Large intestine (tissue), 3 donors: ENCODE data around the gene CSPG4. TPM values are rescaled to one million over a fixed set of nuclear protein-coding genes. Genes with fewer than 3 reads are reported as not detected.
"Not testable (repeated sequence)": the region's sequence is repeated elsewhere in the genome, so short reads cannot be mapped to it uniquely, and the experiment has no call there.

Source experiments
- DNase-seq, 2 donors: peaks; one replicate each; pipeline versions ENCODE4 v3.0.0 to v3.0.0-alpha.2; 2013
- H3K27ac ChIP-seq: one replicate; pipeline ENCODE4 v1.5.1; 2013; ENCODE audit warnings: low read length
- H3K27me3 ChIP-seq: 2 replicates; pipeline ENCODE4 v1.6.1; 2013; ENCODE audit warnings: low read length; ENCODE audit not compliant: control insufficient read depth, insufficient read depth
- H3K36me3 ChIP-seq: 2 replicates; pipeline ENCODE4 v1.6.1; 2013; ENCODE audit warnings: low read length; ENCODE audit not compliant: control insufficient read depth, insufficient read depth
- H3K4me1 ChIP-seq: one replicate; pipeline ENCODE4 v1.6.1; 2013; ENCODE audit warnings: low read length; ENCODE audit not compliant: control insufficient read depth, insufficient read depth
- H3K4me3 ChIP-seq: one replicate; pipeline ENCODE4 v1.5.1; 2013; ENCODE audit warnings: low read length
- H3K9me3 ChIP-seq: one replicate; pipeline ENCODE4 v1.6.1; 2013; ENCODE audit warnings: mild to moderate bottlenecking, low read depth, low read length, moderate library complexity; ENCODE audit not compliant: control insufficient read depth
- WGBS: methylation state at CpG from one replicate; pipeline ENCODE4 v1.1.5; 2013; ENCODE audit warnings: low lambda C conversion rate; ENCODE audit not compliant: insufficient coverage; 5-methylcytosine and 5-hydroxymethylcytosine counted together
- polyA plus RNA-seq: library from polyadenylated mRNA; unstranded; fragments of 120-200 nt; gene quantifications from one replicate; pipeline ENCODE4 v1.2.1, GENCODE V29; 2013

The CSPG4 gene
- polyA plus RNA-seq, 1 donor, result 6.9 TPM

GRCh38 chr15:75751891-75752290, 39.2 kb upstream of the CSPG4 start:
- DNase-seq, result no peak
- no peak overlapping the region for H3K27ac ChIP-seq
- no peak overlapping the region for H3K4me3 ChIP-seq
- H3K9me3 ChIP-seq, result no peaks in the 10 kb centered on the region
- H3K4me1 ChIP-seq, result no peaks in the 10 kb centered on the region
- H3K36me3 ChIP-seq, result no peaks in the 10 kb centered on the region
- no CpG with 5 or more reads among the region's 4 CpGs for WGBS
- no peaks in the 10 kb centered on the region for H3K27me3 ChIP-seq

- H3K36me3 ChIP-seq, result no peaks in the 10 kb centered on the region
- no peaks in the 10 kb centered on the region for H3K27me3 ChIP-seq
- no CpG with 5 or more reads among the region's 2 CpGs for WGBS
- H3K4me3 ChIP-seq, result no peak overlapping the region
- no peaks in the 10 kb centered on the region for H3K4me1 ChIP-seq
- H3K27ac ChIP-seq, result no peak overlapping the region
- H3K9me3 ChIP-seq, result no peaks in the 10 kb centered on the region
- no peak for DNase-seq
Measured at GRCh38 chr15:75751116-75751875, 38.6 kb upstream of the CSPG4 start.

GRCh38 chr15:75750261-75751050, 37.8 kb upstream of the CSPG4 start:
- no peaks in the 10 kb centered on the region for H3K36me3 ChIP-seq
- 80% methylated on average over 1 of the region's 10 CpGs for WGBS
- H3K9me3 ChIP-seq, result no peaks in the 10 kb centered on the region
- H3K4me1 ChIP-seq, result no peaks in the 10 kb centered on the region
- H3K27me3 ChIP-seq, result no peaks in the 10 kb centered on the region
- no peak overlapping the region for H3K4me3 ChIP-seq
- H3K27ac ChIP-seq, result no peak overlapping the region
- no peak for DNase-seq

- Histone ChIP-seq H3K9me3 (no peaks in the 10 kb centered on the region), H3K4me1 (no peaks in the 10 kb centered on the region), H3K27me3 (no peaks in the 10 kb centered on the region), H3K36me3 (no peaks in the 10 kb centered on the region), H3K4me3 (no peak overlapping the region), H3K27ac (no peak overlapping the region)
- no peak for DNase-seq
- WGBS, result no CpG with 5 or more reads among the region's 4 CpGs
Measured at GRCh38 chr15:75749820-75750219, 37.2 kb upstream of the CSPG4 start.

GRCh38 chr15:75748882-75749281, 36.2 kb upstream of the CSPG4 start:
- H3K27me3 ChIP-seq, H3K27ac ChIP-seq, H3K4me1 ChIP-seq, DNase-seq, H3K36me3 ChIP-seq, H3K4me3 ChIP-seq, H3K9me3 ChIP-seq: not testable (repeated sequence)
- no CpG with 5 or more reads among the region's 10 CpGs for WGBS

GRCh38 chr15:75747121-75747520, 34.5 kb upstream of the CSPG4 start:
- WGBS, result no CpG with 5 or more reads among the region's 5 CpGs
- not testable (repeated sequence) for H3K4me3 ChIP-seq, H3K9me3 ChIP-seq, DNase-seq, H3K4me1 ChIP-seq, H3K27ac ChIP-seq, H3K27me3 ChIP-seq, H3K36me3 ChIP-seq

- WGBS, result no CpG with 5 or more reads among the region's 1 CpG
- Histone ChIP-seq H3K4me1 (no peaks in the 10 kb centered on the region), H3K36me3 (no peaks in the 10 kb centered on the region), H3K27ac (no peak overlapping the region), H3K27me3 (no peaks in the 10 kb centered on the region), H3K4me3 (no peak overlapping the region), H3K9me3 (no peaks in the 10 kb centered on the region)
- no peak for DNase-seq
Measured at GRCh38 chr15:75745305-75745704, 32.7 kb upstream of the CSPG4 start.

- H3K4me1 ChIP-seq, DNase-seq, H3K27ac ChIP-seq, H3K27me3 ChIP-seq, H3K36me3 ChIP-seq, H3K4me3 ChIP-seq, H3K9me3 ChIP-seq: not testable (repeated sequence)
- no CpG with 5 or more reads among the region's 4 CpGs for WGBS
Measured at GRCh38 chr15:75742346-75742745, 29.7 kb upstream of the CSPG4 start.

GRCh38 chr15:75739791-75740190, 27.1 kb upstream of the CSPG4 start:
- no peaks in the 10 kb centered on the region for H3K36me3 ChIP-seq
- H3K27me3 ChIP-seq, result peaks cover 4% of the 10 kb centered on the region
- WGBS, result no CpG with 5 or more reads among the region's 5 CpGs
- DNase-seq, result no peak
- H3K9me3 ChIP-seq, result peaks cover 3% of the 10 kb centered on the region
- H3K4me1 ChIP-seq, result peaks cover 5% of the 10 kb centered on the region
- H3K27ac ChIP-seq, result no peak overlapping the region
- no peak overlapping the region for H3K4me3 ChIP-seq

- Histone ChIP-seq H3K4me3 (peak overlapping the region; percentile 97), H3K27ac (no peak overlapping the region)
- no CpG with 5 or more reads among the region's 54 CpGs for WGBS
Measured at GRCh38 chr15:75738647-75739325, 26.1 kb upstream of the CSPG4 start.

More at GRCh38 chr15:75738647-75739325, 26.1 kb upstream of the CSPG4 start:
- H3K27me3 ChIP-seq, result peaks cover 4% of the 10 kb centered on the region
- DNase-seq, result peak; percentile 93 to 95
- H3K36me3 ChIP-seq, result no peaks in the 10 kb centered on the region
- peaks cover 3% of the 10 kb centered on the region for H3K9me3 ChIP-seq
- peaks cover 5% of the 10 kb centered on the region for H3K4me1 ChIP-seq
